ENCODE data around the gene BMP6. TPM values are rescaled to one million over a fixed set of nuclear protein-coding genes. Genes with fewer than 3 reads are reported as not detected.
A peak's percentile ranks its signal among the peaks of the same experiment; 100 is the strongest.

The BMP6 gene
- polyA plus RNA-seq (2013, experiment 1 of 2): 0.46 TPM
- polyA plus RNA-seq (2013, experiment 2 of 2): 0.42 TPM

DNA sequence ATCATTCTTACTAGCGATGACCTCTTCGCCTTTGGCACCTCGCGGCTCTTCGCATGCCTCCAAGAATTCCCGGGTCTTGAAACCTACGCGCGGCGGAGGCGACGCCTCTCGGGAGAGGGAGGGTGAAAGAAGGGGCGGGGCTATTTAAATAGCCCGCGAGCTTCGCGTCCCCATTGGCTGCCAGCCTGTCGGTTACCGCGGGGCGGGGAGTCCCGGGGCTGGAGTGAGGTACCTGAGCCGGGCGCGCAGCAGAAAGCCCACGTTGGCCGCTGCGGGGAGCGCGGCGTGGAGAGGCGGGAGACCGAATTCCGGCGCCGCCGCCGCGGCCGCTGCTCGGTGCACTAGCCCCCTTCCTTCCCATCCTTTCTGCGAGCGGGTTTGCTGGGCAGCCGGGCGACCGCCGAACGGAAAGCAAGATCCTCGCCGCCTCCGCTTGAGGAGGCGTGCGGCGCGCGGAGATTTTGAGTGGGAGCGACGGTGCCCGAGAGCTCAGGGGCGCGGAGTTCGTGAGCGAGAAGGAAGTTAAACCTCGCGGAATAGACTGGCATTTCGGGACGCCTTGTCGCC, at the start of gene BMP6:
TSS of gene BMP6 (plus strand) at position 251 of the 567 bp plus-strand sequence. CDS start 857 bp downstream, outside the sequence.
- Histone ChIP-seq H3K79me1 (replicated peaks; ENCODE audit: low read length, poor library complexity, severe bottlenecking) (no peaks in the 10 kb centered on the region), H3K9ac (ENCODE audit: low read length) (peak within 1 kb of the TSS; percentile 58), H3K14ac (ENCODE audit: low read length in 2 of 2) (peak within 1 kb of the TSS in 1 of 2 experiments; percentile 64), H2AFZ (ENCODE audit: low read depth, low read length) (peak within 1 kb of the TSS; percentile 87), H3K36me3 (ENCODE audit: control insufficient read depth in 1 of 2, insufficient read depth in 2 of 2, low read depth in 1 of 2, low read length in 2 of 2) (no peaks in the 10 kb centered on the region), H2BK12ac (ENCODE audit: low read length in 2 of 2) (no peak within 1 kb of the TSS), H2AK5ac (ENCODE audit: low read length, severe bottlenecking) (no peak within 1 kb of the TSS), H4K8ac (ENCODE audit: low read length) (no peak within 1 kb of the TSS), H3K18ac (ENCODE audit: low read depth in 1 of 2, low read length in 2 of 2) (no peak within 1 kb of the TSS), H3K4ac (ENCODE audit: low read depth in 1 of 2, low read length in 2 of 2) (no peak within 1 kb of the TSS), H3K27ac (ENCODE audit: low read length, poor library complexity, severe bottlenecking) (no peak within 1 kb of the TSS), H4K91ac (ENCODE audit: low read length) (no peak within 1 kb of the TSS), H3K4me3 (ENCODE audit: insufficient read depth in 1 of 2, low read depth in 1 of 2, low read length in 2 of 2) (peak within 1 kb of the TSS; percentile 62 to 82), H3K4me1 (ENCODE audit: control insufficient read depth, insufficient read depth, low read depth, low read length) (peaks cover 24% of the 10 kb centered on the region), H3K27me3 (ENCODE audit: control insufficient read depth in 1 of 2, insufficient read depth in 1 of 2, low read length in 2 of 2) (peaks cover 10 to 50% of the 10 kb centered on the region in 2 experiments), H2BK15ac (ENCODE audit: low read depth, poor library complexity, severe bottlenecking) (no peak within 1 kb of the TSS), H2BK120ac (ENCODE audit: low read depth, low read length) (no peak within 1 kb of the TSS), H3K9me3 (ENCODE audit: control insufficient read depth, low read length) (no peaks in the 10 kb centered on the region), H3K4me2 (ENCODE audit: low read length, poor library complexity, severe bottlenecking) (peak within 1 kb of the TSS; percentile 99), H2BK5ac (ENCODE audit: low read depth, low read length, poor library complexity, severe bottlenecking) (no peak within 1 kb of the TSS), H3K23ac (ENCODE audit: low read length in 2 of 2) (peak within 1 kb of the TSS in 1 of 2 experiments; percentile 94)
- 1% methylated on average over 49 of the region's 69 CpGs for whole genome bisulfite sequencing
- peak; percentile 86 for DNase-seq

DNA sequence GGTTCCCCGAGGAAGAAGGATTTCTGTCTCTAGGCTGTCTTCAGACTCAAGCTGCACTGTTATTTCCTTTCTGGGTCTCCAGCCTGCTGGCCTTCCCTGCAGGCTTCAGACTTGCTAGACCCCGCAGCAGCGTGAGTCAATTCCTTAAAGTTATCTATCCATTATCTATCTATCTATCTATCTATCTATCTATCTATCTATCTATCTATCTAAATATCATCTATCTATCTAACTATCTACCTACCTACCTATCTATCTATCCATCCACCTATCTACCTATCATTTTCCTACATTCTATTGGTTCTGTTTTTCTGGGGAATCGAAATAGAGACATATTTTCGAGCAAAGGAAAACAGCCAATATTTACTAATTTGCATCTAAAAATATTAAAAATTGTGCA, 48.7 kb upstream of the BMP6 start:
- Histone ChIP-seq H3K4me2 (ENCODE audit: low read length, poor library complexity, severe bottlenecking) (no peak overlapping the region), H3K9ac (ENCODE audit: low read length) (no peak overlapping the region), H3K4me1 (ENCODE audit: control insufficient read depth, insufficient read depth, low read depth, low read length) (peaks cover 6% of the 10 kb centered on the region), H3K4me3 (ENCODE audit: insufficient read depth in 1 of 2, low read depth in 1 of 2, low read length in 2 of 2) (no peak overlapping the region), H3K27me3 (ENCODE audit: control insufficient read depth in 1 of 2, insufficient read depth in 1 of 2, low read length in 2 of 2) (no peaks in the 10 kb centered on the region), H3K36me3 (ENCODE audit: control insufficient read depth in 1 of 2, insufficient read depth in 2 of 2, low read depth in 1 of 2, low read length in 2 of 2) (no peaks in the 10 kb centered on the region), H2BK120ac (ENCODE audit: low read depth, low read length) (no peak overlapping the region), H2BK5ac (ENCODE audit: low read depth, low read length, poor library complexity, severe bottlenecking) (no peak overlapping the region), H3K79me1 (replicated peaks; ENCODE audit: low read length, poor library complexity, severe bottlenecking) (no peaks in the 10 kb centered on the region), H3K14ac (ENCODE audit: low read length in 2 of 2) (no peak overlapping the region), H2BK12ac (ENCODE audit: low read length in 2 of 2) (no peak overlapping the region), H2BK15ac (ENCODE audit: low read depth, poor library complexity, severe bottlenecking) (no peak overlapping the region), H3K4ac (ENCODE audit: low read depth in 1 of 2, low read length in 2 of 2) (no peak overlapping the region), H3K27ac (ENCODE audit: low read length, poor library complexity, severe bottlenecking) (no peak overlapping the region), H3K9me3 (ENCODE audit: control insufficient read depth, low read length) (no peaks in the 10 kb centered on the region), H3K23ac (ENCODE audit: low read length in 2 of 2) (no peak overlapping the region), H2AK5ac (ENCODE audit: low read length, severe bottlenecking) (no peak overlapping the region), H2AFZ (ENCODE audit: low read depth, low read length) (no peak overlapping the region), H4K8ac (ENCODE audit: low read length) (no peak overlapping the region), H4K91ac (ENCODE audit: low read length) (no peak overlapping the region), H3K18ac (ENCODE audit: low read depth in 1 of 2, low read length in 2 of 2) (no peak overlapping the region)
- WGBS: 96% methylated on average over 5 of the region's 5 CpGs
- DNase-seq: no peak

DNA sequence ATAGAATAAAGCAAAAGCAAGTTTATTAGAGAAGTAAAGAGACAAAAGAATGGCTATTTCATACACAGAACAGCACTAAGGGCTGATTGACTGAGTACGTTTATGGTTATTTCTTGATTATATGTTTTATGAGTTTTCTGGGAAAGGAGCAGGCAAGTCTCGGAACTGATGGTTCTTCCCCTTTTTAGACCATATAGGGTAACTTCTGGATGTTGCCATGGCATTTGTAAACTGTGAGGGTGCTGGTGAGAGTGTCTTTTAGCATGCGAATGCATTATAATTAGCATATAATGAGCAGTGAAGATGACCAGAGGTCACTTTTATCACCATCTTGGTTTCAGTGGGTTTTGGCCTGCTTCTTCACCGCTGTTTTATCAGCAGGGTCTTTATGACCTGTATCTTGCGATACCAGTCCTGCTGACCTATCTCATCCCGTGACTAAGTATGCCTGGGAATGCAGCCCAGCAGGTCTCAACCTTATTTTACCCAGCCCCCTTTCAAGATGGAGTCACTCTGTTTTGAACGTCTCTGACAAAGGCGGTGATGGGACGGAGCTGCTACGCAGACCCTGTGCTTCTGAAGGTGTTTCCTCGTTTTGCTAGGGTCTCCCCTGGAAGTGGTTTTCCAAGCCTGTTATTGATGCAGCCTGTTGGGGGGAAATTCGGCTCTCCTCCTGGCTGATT, 45.4 kb upstream of the BMP6 start:
- Histone ChIP-seq H3K36me3 (ENCODE audit: control insufficient read depth in 1 of 2, insufficient read depth in 2 of 2, low read depth in 1 of 2, low read length in 2 of 2) (no peaks in the 10 kb centered on the region), H2AFZ (ENCODE audit: low read depth, low read length) (no peak overlapping the region), H3K9me3 (ENCODE audit: control insufficient read depth, low read length) (no peaks in the 10 kb centered on the region), H3K4me1 (ENCODE audit: control insufficient read depth, insufficient read depth, low read depth, low read length) (no peaks in the 10 kb centered on the region), H2BK120ac (ENCODE audit: low read depth, low read length) (no peak overlapping the region), H2AK5ac (ENCODE audit: low read length, severe bottlenecking) (no peak overlapping the region), H3K9ac (ENCODE audit: low read length) (no peak overlapping the region), H3K14ac (ENCODE audit: low read length in 2 of 2) (no peak overlapping the region), H4K8ac (ENCODE audit: low read length) (no peak overlapping the region), H3K79me1 (replicated peaks; ENCODE audit: low read length, poor library complexity, severe bottlenecking) (no peaks in the 10 kb centered on the region), H2BK5ac (ENCODE audit: low read depth, low read length, poor library complexity, severe bottlenecking) (no peak overlapping the region), H4K91ac (ENCODE audit: low read length) (no peak overlapping the region), H3K18ac (ENCODE audit: low read depth in 1 of 2, low read length in 2 of 2) (no peak overlapping the region), H3K23ac (ENCODE audit: low read length in 2 of 2) (no peak overlapping the region), H3K4me3 (ENCODE audit: insufficient read depth in 1 of 2, low read depth in 1 of 2, low read length in 2 of 2) (no peak overlapping the region), H2BK15ac (ENCODE audit: low read depth, poor library complexity, severe bottlenecking) (no peak overlapping the region), H2BK12ac (ENCODE audit: low read length in 2 of 2) (no peak overlapping the region), H3K4me2 (ENCODE audit: low read length, poor library complexity, severe bottlenecking) (no peak overlapping the region), H3K27ac (ENCODE audit: low read length, poor library complexity, severe bottlenecking) (no peak overlapping the region), H3K27me3 (ENCODE audit: control insufficient read depth in 1 of 2, insufficient read depth in 1 of 2, low read length in 2 of 2) (peaks cover 0 to 4% of the 10 kb centered on the region in 2 experiments), H3K4ac (ENCODE audit: low read depth in 1 of 2, low read length in 2 of 2) (no peak overlapping the region)
- 90% methylated on average over 12 of the region's 12 CpGs for WGBS
- DNase-seq: no peak

DNA sequence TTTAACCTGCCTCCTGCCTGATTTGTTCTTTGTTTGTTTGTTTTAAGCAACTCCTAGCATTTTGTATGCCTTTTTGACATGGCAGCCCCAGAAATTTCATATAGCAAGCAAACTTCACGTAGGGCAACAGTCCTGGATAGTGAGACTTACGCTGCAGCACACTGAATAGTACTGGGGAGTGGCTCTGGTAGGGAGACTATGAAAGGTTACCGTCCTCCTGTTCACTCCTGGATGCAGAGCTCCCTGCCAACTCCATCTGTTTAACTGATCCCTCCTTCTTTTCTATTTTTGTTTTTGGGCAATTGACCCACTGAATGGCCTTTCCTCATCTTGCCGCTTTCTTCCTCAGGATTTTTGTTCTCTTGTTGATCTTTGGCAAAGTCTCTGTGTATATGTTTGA, 44.5 kb upstream of the BMP6 start:
- no peaks in the 10 kb centered on the region for H3K9me3 ChIP-seq (ENCODE audit: control insufficient read depth, low read length)
- no peak overlapping the region for H3K4ac ChIP-seq (ENCODE audit: low read depth in 1 of 2, low read length in 2 of 2)
- no peak overlapping the region for H2AFZ ChIP-seq (ENCODE audit: low read depth, low read length)
- no peak for DNase-seq
- no peak overlapping the region for H4K8ac ChIP-seq (ENCODE audit: low read length)
- peaks cover 0 to 4% of the 10 kb centered on the region in 2 experiments for H3K27me3 ChIP-seq (ENCODE audit: control insufficient read depth in 1 of 2, insufficient read depth in 1 of 2, low read length in 2 of 2)
- H2BK12ac ChIP-seq (ENCODE audit: low read length in 2 of 2): no peak overlapping the region
- no peak overlapping the region for H3K4me2 ChIP-seq (ENCODE audit: low read length, poor library complexity, severe bottlenecking)
- no peak overlapping the region for H4K91ac ChIP-seq (ENCODE audit: low read length)
- H3K4me1 ChIP-seq (ENCODE audit: control insufficient read depth, insufficient read depth, low read depth, low read length): no peaks in the 10 kb centered on the region
- no peak overlapping the region for H3K14ac ChIP-seq (ENCODE audit: low read length in 2 of 2)
- no peak overlapping the region for H2BK15ac ChIP-seq (ENCODE audit: low read depth, poor library complexity, severe bottlenecking)
- no peak overlapping the region for H2BK120ac ChIP-seq (ENCODE audit: low read depth, low read length)
- H3K9ac ChIP-seq (ENCODE audit: low read length): no peak overlapping the region
- H3K23ac ChIP-seq (ENCODE audit: low read length in 2 of 2): no peak overlapping the region
- no peaks in the 10 kb centered on the region for H3K79me1 ChIP-seq (replicated peaks; ENCODE audit: low read length, poor library complexity, severe bottlenecking)
- H3K27ac ChIP-seq (ENCODE audit: low read length, poor library complexity, severe bottlenecking): no peak overlapping the region
- no peak overlapping the region for H2BK5ac ChIP-seq (ENCODE audit: low read depth, low read length, poor library complexity, severe bottlenecking)
- 86% methylated on average over 3 of the region's 4 CpGs for whole genome bisulfite sequencing
- H3K18ac ChIP-seq (ENCODE audit: low read depth in 1 of 2, low read length in 2 of 2): no peak overlapping the region
- no peaks in the 10 kb centered on the region for H3K36me3 ChIP-seq (ENCODE audit: control insufficient read depth in 1 of 2, insufficient read depth in 2 of 2, low read depth in 1 of 2, low read length in 2 of 2)
- H2AK5ac ChIP-seq (ENCODE audit: low read length, severe bottlenecking): no peak overlapping the region
- no peak overlapping the region for H3K4me3 ChIP-seq (ENCODE audit: insufficient read depth in 1 of 2, low read depth in 1 of 2, low read length in 2 of 2)
